UCSD-AML1 (cell line): ENCODE results near the gene TBXA2R.
A peak's percentile ranks its signal among the peaks of the same experiment; 100 is the strongest.
"Not testable (repeated sequence)": the region's sequence is repeated elsewhere in the genome, so short reads cannot be mapped to it uniquely, and the experiment has no call there.

ENCODE experiments used
- DNase-seq: peaks from one replicate; lab custom pipeline; 2025; ENCODE audit not compliant: unreplicated experiment; lab: John Stamatoyannopoulos, UW

Gene TBXA2R

GRCh38 chr19:3606690-3607289 lies at the start of gene TBXA2R:
TSS of gene TBXA2R (minus strand) at chr19:3606875. CDS start at chr19:3600634, 6,241 bp downstream.
- DNase-seq: peak; percentile 86

- DNase-seq: no peak
Observed at GRCh38 chr19:3656073-3656746, 49.5 kb upstream of the TBXA2R start.

- DNase-seq: no peak
Observed at GRCh38 chr19:3655402-3656072, 48.9 kb upstream of the TBXA2R start.

- peak; percentile 22 for DNase-seq
Observed at GRCh38 chr19:3653865-3654513, 47.3 kb upstream of the TBXA2R start.

GRCh38 chr19:3653081-3653795 lies 46.6 kb upstream of the TBXA2R start:
- DNase-seq: no peak

- no peak for DNase-seq
Observed at GRCh38 chr19:3652422-3652821, 45.7 kb upstream of the TBXA2R start.

- DNase-seq: no peak
Observed at GRCh38 chr19:3651684-3652083, 45.0 kb upstream of the TBXA2R start.

GRCh38 chr19:3649888-3650287 lies 43.2 kb upstream of the TBXA2R start:
- no peak for DNase-seq

- DNase-seq: no peak
Observed at GRCh38 chr19:3648037-3648905, 41.6 kb upstream of the TBXA2R start.

GRCh38 chr19:3647102-3647501 lies 40.4 kb upstream of the TBXA2R start:
- DNase-seq: not testable (repeated sequence)

- no peak for DNase-seq
Observed at GRCh38 chr19:3646336-3647092, 39.8 kb upstream of the TBXA2R start.

- no peak for DNase-seq
Observed at GRCh38 chr19:3645726-3646125, 39.1 kb upstream of the TBXA2R start.

- DNase-seq: no peak
Observed at GRCh38 chr19:3645067-3645396, 38.4 kb upstream of the TBXA2R start.

- DNase-seq: no peak
Observed at GRCh38 chr19:3644351-3645066, 37.8 kb upstream of the TBXA2R start.

- no peak for DNase-seq
Observed at GRCh38 chr19:3643674-3644313, 37.1 kb upstream of the TBXA2R start.

GRCh38 chr19:3642987-3643673 lies 36.5 kb upstream of the TBXA2R start:
- DNase-seq: no peak

GRCh38 chr19:3642296-3642695 lies 35.6 kb upstream of the TBXA2R start:
- no peak for DNase-seq
